Sigmoid colon (tissue), 4 donors: ENCODE results near the gene CIITA.
"Not testable (repeated sequence)": the region's sequence is repeated elsewhere in the genome, so short reads cannot be mapped to it uniquely, and the experiment has no call there.

Source experiments
- CTCF ChIP-seq, 4 experiments: fragments of 450-650 bp in 3 of 4; fragments of 200-600 bp in 1 of 4; IDR thresholded peaks; one replicate each; pipeline ENCODE4 v1.5.1; 2016 to 2019; ENCODE audit warnings: antibody characterized with exemption in 4 of 4, mild to moderate bottlenecking in 3 of 4, moderate library complexity in 2 of 4
- EP300 ChIP-seq, 4 donors: sonication (generic); formaldehyde crosslinking; IDR thresholded peaks; one replicate each; pipeline ENCODE4 v1.6.1; 2017; ENCODE audit warnings: antibody characterized with exemption in 4 of 4

DNA sequence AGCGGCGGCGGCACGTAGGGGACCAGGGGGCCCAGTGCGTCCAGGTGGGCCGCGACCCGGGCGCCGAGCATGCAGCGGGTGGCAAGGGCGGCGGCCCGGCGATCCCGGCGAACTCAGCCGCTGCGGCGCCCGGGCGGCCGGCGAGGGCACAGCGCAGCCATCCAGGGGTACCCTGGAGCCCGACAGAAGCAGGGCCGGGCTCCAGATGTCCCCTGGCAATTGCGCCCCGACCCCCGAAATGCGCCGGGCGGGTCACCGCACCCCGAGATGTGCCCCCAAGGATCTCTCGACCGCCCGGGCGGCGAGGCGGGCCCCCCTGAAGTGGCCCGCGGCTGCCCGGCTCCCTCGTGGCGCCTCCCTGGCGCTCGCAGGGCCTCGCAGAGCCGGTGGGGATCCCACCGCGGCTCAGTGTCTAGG, 64.9 kb downstream of the CIITA start:
- not testable (repeated sequence) for TF ChIP-seq CTCF, EP300 (IDR thresholded peaks at IDR 0.05)
